HS-5 (cell line): ENCODE results near the gene EAF1.
"Not testable (repeated sequence)": the region's sequence is repeated elsewhere in the genome, so short reads cannot be mapped to it uniquely, and the experiment has no call there.

ENCODE experiments used
- DNase-seq: peaks from one replicate; pipeline ENCODE4 v3.0.0-alpha.2; 2012; ENCODE audit warnings: low read depth

EAF1 gene

DNA sequence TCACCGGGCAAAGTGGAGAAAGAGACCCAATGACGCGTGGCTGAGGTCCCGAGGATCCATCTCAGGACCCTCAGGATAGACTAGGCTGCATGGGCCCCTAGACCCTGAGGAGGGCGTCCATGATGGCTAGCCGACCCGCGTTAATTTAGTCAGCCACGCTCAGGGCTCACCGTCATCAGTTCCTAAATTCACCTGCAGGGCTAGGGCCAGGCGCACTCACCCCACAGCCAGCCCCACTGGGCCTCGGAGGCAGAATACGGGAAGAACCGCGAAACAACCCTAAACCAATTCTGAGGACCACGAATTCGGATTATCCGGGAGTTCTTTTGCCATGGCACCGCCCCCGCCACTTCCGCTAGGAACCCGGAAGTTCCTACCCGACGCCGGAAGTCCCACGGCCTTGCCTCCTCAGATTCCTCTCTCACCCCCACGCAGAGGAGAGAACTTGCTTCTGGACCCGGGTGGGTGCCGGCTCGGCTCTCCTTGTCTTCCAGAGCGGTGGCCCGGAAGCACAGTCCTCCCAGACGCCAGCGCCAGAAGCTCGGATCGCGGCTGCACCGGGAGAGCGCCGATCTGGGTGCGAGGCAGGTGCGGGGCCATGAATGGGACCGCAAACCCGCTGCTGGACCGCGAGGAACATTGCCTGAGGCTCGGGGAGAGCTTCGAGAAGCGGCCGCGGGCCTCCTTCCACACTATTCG is at the start of gene EAF1, which contains the start of gene METTL6:
TSS of gene EAF1 (plus strand) at position 417 of the 699 bp plus-strand sequence. CDS start at position 599, 182 bp downstream.
TSS of gene METTL6 (minus strand) at position 363 of the 699 bp plus-strand sequence. CDS start 1,033 bp downstream, outside the sequence.
- DNase-seq = peak; percentile 46

GRCh38 chr3:15377961-15378791 is 49.2 kb upstream of the EAF1 start:
- peak; percentile 70 for DNase-seq

GRCh38 chr3:15380980-15381890 is 46.2 kb upstream of the EAF1 start:
- no peak for DNase-seq

- DNase-seq = no peak
These were observed 44.9 kb upstream of the EAF1 start for GRCh38 chr3:15382405-15382923.

DNA sequence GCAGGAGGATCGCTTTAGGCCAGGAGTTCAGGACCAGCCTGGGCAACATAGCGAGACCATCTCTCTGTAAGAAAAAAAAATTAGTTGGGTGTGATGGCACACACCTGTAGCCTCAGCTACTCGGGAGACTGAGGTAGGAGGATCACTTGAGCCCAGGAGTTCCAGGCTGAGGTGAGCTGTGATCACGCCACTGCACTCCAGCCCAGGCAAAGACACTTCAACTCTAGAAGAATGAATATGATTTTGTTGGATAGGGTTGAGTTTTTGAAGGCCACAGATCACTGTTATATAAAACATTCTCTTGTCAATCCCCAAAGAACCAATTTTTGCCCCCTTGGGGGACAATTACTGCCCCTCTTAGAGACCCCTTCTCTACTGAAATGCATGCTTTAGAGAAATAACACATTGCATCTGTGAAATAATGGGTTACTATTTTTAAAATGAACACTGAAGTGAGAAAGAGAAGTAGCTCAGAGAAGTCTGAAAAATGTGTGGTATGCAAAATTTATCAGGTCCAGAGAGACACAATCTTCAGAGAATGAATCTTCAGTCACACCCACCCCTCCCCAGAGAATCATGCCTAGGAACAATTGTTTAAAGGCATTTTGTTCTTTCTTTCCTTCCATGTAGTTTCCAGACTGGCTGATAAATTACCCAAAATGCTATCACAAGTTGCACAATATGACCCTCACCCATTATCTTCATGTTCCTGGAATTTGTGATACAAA is 42.7 kb upstream of the EAF1 start:
- DNase-seq = no peak

- not testable (repeated sequence) for DNase-seq
These were observed 42.1 kb upstream of the EAF1 start for GRCh38 chr3:15385238-15385695.

GRCh38 chr3:15385901-15386653 is 41.3 kb upstream of the EAF1 start:
- DNase-seq = no peak

GRCh38 chr3:15386654-15386955 is 40.8 kb upstream of the EAF1 start:
- not testable (repeated sequence) for DNase-seq

DNA sequence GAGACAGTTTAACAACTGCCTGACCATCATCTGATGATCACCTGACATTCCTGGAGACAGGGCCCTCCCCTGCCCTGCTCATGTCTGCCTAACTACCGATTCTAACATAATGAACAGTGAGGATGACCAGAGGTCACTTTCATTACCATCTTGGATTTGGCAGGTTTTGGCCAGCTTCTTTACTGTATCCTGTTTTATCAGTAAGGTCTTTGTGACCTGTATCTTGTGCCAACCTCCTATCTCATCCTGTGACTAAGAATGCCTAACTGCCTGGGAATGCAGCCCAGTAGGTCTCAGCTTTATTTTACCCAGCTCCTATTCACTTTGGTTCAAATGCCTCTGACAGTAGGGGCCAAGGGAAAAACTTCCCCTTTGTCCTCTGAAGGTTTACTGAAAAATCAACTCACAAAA is 40.2 kb upstream of the EAF1 start:
- no peak for DNase-seq

DNA sequence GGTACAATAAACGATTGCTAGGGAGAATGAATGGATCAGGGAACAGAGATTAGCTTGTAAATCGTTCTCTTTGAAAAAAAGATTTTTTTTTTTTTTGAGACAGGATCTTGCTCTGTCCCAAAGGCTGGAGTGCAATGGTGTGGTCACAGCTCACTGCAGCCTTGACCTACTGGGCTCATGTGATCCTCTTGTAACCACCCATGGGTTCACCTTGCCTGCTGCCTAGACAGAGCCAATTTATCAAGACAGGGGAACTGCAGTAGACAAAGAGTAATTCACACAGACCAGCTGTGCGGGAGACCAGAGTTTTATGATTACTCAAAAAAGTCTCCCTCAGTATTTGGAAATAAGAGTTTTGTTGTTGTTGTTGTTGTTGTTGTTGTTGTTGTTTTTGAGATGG is 39.7 kb upstream of the EAF1 start:
- no peak for DNase-seq

DNA sequence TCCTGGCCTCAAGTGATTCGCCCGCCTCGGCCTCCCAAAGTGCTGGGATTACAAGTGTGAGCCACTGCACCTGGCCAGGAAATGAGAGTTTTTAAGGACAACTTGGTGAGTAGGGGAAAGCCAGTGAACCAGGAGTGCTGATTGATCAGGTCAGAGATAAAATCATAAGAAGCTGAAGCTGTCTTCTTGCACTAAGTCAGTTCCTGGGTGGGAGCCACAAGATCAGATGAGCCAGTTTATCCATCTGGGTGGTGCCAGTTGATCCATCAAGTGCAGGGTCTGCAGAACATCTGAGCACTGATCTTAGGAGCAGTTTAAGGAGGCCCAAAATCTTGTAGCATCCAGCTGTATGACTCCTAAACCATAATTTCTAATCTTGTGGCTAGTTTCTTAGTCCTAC is 39.1 kb upstream of the EAF1 start:
- not testable (repeated sequence) for DNase-seq

DNA sequence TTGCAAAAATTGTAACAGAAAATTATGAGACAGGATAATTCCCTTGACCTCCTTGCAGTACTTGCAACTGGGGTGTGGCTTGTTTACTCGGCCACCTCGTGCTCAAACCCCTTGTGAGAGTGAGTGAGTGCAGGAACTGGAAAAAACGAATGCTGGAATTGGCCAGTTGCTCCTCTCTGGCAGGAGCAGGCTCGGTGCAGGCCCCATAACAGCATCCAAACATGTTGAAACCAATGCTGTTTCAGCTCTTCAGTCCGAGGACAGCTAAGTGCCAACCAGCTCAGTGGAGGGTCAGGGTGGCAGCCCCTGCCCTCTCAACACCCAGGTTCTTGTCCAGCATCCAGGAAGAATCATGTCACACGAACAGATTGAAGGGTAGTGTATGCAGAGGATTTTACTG is 36.9 kb upstream of the EAF1 start:
- DNase-seq = no peak

GRCh38 chr3:15391007-15391406 is 36.4 kb upstream of the EAF1 start:
- no peak for DNase-seq

DNA sequence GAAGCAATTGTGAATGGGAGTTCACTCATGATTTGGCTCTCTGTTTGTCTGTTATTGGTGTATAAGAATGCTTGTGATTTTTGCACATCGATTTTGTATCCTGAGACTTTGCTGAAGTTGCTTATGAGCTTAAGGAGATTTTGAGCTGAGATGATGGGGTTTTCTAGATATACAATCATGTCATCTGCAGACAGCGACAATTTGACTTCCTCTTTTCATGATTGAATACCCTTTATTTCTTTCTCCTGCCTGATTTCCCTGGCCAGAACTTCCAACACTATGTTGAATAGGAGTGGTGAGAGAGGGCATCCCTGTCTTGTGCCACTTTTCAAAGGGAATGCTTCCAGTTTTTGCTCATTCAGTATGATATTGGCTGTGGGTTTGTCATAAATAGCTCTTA is 34.1 kb upstream of the EAF1 start:
- not testable (repeated sequence) for DNase-seq

DNA sequence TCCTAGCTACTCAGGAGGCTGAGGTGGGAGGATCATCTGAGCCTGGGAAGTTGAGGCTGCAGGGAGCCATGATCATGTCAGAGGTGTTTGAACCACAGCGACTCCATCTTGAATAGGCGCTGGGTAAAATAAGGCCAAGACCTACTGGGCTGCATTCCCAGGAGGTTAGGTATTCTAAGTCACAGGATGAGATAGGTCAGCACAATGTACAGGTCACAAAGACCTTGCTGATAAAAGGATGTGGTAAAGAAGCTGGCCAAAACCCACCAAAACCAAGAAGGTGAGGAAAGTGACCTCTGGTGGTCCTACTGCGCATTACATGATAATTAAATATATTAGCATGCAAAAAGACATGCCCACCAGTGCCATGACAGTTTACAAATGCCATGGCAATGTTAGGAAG is 28.7 kb upstream of the EAF1 start:
- DNase-seq = not testable (repeated sequence)

- DNase-seq = no peak
These were observed 27.4 kb upstream of the EAF1 start for GRCh38 chr3:15399970-15400369.

GRCh38 chr3:15401936-15402335 is 25.5 kb upstream of the EAF1 start:
- DNase-seq = no peak

- no peak for DNase-seq
These were observed 23.9 kb upstream of the EAF1 start for GRCh38 chr3:15403495-15403894.

DNA sequence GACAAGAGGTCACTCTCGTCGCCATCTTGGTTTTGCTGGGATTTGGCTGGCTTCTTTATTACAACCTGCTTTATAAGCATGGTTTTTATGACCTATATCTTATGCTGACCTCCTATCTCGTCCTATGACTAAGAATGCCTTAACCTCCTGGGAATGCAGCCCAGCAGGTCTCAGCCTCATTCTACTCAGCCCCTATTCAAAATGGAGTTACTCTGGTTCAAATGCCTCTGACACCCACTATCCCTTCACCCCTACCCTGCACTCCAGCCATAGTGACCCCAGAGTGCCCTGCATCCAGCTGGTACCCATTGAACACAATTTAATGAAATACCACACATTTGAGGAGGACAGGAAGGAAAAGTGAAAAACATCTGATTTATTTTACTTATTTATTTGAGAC is 23.4 kb upstream of the EAF1 start:
- DNase-seq = no peak

GRCh38 chr3:15404767-15405166 is 22.6 kb upstream of the EAF1 start:
- DNase-seq = no peak
